A549 treated with CpdA at 1 μM for 4 hours (cell line): ENCODE results near the gene BPIFB6. TPM values are rescaled to one million over a fixed set of nuclear protein-coding genes. Genes with fewer than 3 reads are reported as not detected.

Experiments
- total RNA-seq: library from RNA; stranded (reverse); fragments of 200-300 nt; extraction: Qiagen RNA extraction; gene quantifications from 5 replicates; pipeline ENCODE4 v1.2.3, GENCODE V29; 2022; ENCODE audit warnings: low read depth

Gene BPIFB6
- total RNA-seq: not detected in 5 replicates

DNA sequence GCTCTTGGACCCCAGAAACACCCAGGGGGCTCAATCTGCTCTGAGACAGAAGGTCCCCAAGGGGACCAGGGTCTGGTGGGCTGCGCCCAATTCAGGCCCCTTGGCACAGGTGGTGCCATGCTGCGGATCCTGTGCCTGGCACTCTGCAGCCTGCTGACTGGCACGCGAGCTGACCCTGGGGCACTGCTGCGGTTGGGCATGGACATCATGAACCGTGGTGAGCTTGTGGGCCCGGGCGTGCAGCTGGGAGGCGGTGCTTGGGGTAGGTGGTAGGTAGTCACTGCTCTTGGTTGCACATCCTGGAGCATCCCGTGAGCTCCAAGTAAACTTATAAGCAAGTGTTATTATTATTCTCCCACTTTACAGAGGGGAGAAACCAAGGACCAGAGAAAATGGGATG is at the start of gene BPIFB6:
Gene BPIFB6 (plus strand): TSS at position 118 of the 400 bp plus-strand sequence. CDS start 0 bp downstream, at position 118.

GRCh38 chr20:33004141-33004751 is 27.2 kb upstream of the BPIFB6 start, which contains the start of gene SUN5:
TSS of gene SUN5 (minus strand) at chr20:33004433. CDS start at chr20:33004340, 93 bp downstream.

DNA sequence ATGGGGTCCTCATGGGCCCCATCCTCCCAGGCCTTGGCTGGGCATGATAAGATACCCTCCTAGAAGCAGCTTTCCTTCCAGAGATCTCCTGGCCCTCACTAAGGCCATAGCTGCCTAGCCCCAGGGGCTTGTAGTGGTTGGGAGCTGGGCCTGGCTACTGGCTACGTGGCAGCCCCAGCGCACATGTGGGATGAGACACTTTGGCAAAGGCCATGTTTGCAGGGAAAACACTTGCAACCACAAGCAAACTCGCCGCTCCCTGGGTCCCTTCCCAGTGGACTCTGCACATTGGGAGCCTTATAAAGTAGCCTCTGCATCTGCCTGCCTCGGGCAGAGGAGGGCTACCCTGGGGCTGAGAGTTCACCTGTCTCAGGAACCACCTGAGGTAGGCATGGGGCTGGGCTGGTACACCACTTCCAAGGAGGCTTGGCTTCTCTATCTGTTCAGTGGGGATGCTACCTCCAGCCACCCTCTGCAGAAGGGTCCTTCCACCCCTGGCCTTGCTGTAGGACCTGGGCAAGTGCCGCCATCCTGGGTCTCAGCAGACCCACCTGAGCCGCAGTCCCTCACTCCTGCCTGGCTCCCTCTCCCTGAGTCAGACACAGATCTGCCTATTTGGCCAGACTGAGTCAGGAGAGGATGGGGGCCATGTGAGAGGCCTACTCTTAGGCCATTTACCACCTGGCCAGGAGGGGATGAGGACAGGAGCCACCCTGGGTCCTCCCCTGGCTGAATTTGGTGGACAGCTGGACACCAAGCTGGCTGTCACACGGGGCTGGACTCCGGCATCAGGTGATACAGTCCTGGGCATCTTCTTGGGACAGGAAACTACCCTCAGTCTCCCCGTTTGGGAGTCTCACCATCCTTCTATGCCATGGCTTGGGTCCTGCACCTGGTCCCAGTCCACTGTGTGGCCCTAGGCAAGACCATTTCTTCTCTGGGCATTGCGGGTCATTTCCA is 23.8 kb upstream of the BPIFB6 start, which contains the start of gene BPIFB2:
Gene BPIFB2 (plus strand): TSS at position 329 of the 960 bp plus-strand sequence. CDS start 871 bp downstream, outside the sequence.

DNA sequence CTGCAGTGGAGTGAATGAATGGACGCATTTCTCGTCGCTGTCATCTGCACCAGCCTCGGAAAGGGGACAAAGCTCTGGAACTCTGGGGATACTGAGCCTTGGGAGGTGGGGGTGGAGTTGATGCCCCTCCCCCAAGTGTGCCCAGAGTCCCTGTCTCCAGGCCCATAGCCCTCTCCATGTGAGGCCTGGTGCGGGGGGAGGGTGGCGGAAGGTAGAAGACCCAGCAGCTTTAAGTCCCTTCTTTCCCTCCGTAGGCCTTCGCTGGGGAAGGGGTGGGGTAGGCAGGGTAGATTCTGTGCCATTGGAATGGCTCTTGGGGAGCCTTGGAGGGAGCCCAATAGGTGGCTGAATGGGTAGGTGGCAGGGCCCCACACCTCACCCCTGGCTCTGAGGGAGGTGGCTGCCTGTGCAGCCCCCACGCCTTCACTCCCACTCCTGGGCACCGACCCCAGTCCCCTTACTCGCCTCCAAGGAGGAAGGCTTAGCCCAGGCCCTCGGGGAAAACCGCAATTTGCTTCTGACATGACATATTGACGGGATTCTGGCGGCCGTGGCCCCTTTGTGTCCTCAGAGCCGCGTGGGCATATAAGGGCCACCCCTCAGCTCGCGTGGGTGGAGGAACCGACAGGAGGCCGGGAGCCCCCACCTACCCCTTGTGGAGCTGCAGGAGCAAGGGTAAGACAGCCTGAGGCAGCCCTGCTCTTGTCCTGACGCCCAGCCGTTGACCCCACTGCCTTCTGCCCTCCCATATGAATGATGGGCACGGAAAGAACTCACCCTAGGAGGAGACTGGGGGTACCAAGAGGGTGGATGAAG is 22.1 kb downstream of the BPIFB6 start, which contains the start of gene BPIFB3:
Gene BPIFB3 (plus strand): TSS at position 613 of the 816 bp plus-strand sequence. CDS start 1,533 bp downstream, outside the sequence.

DNA sequence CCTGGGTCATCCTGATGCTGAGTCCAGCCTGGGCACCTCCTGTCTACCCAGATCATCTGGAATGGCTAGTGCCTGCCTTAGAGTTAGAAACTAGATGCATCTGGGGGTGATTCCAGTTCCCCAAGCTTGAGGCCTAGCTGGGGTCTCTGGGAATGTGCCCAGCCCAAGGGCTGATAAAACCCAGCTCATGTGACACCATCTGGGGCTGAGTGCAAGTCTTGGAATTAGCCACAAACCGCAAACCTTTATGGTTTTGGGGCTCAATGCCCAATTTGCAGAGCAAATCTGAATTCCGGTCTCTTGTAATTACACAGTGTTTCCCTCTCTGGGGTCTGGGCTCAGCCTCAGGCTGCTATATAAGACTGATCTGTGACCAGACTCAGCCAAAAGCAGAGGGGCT is 47.8 kb downstream of the BPIFB6 start, which contains the start of gene BPIFB4:
Gene BPIFB4 (plus strand): TSS at position 385 of the 400 bp plus-strand sequence. CDS start 1,884 bp downstream, outside the sequence.

Other genes starting within 250 kb of the BPIFB6 start
- gene MAPRE1, start 211.7 kb upstream of the BPIFB6 start, total RNA-seq: 138 to 168 TPM (median 146 TPM) in 5 replicates
- gene EFCAB8, start 172.7 kb upstream of the BPIFB6 start, total RNA-seq: not detected in 5 replicates
- not detected in 5 replicates for gene SUN5, start 27.2 kb upstream of the BPIFB6 start, total RNA-seq
- not detected in 5 replicates for gene BPIFB2, start 23.9 kb upstream of the BPIFB6 start, total RNA-seq
- not detected in 5 replicates for gene BPIFB3, start 22.3 kb downstream of the BPIFB6 start, total RNA-seq
- not detected in 5 replicates for gene BPIFB4, start 48.0 kb downstream of the BPIFB6 start, total RNA-seq
- gene BPIFA2, start 136.5 kb downstream of the BPIFB6 start, total RNA-seq: 0.05 TPM in 1 of 5 replicates, not detected in the others
- not detected in 5 replicates for gene BPIFA3, start 185.7 kb downstream of the BPIFB6 start, total RNA-seq
- not detected in 5 replicates for gene BPIFA1, start 204.3 kb downstream of the BPIFB6 start, total RNA-seq